Measurements from ENCODE around the gene CTIF. TPM values are rescaled to one million over a fixed set of nuclear protein-coding genes. Genes with fewer than 3 reads are reported as not detected.

Gene CTIF
- total RNA-seq, 1 donor from 2014 or later, result 35.1 TPM

GRCh38 chr18:48754993-48755473 is 216.2 kb downstream of the CTIF start:
- H3K27ac ChIP-seq, result no peak overlapping the region
- DNase-seq (ENCODE audit: extremely low spot score in 2 of 2), result no peak
- no peaks in the 10 kb centered on the region for H3K9me3 ChIP-seq
- TF ChIP-seq POLR2AphosphoS5 (IDR thresholded peaks at IDR 0.05; ENCODE audit: insufficient read depth in 1 of 2, low read depth in 1 of 2) (no peak), POLR2A (IDR thresholded peaks at IDR 0.05) (no peak), CTCF (IDR thresholded peaks at IDR 0.05) (no peak)
- H3K4me1 ChIP-seq, result peaks cover 10% of the 10 kb centered on the region
- H3K4me3 ChIP-seq, result no peak overlapping the region
- intact Hi-C loops (cut with DNase I), result no loop called here
- H3K27me3 ChIP-seq, result no peaks in the 10 kb centered on the region
- peaks cover 0 to 13% of the 10 kb centered on the region in 2 donors for H3K36me3 ChIP-seq

DNA sequence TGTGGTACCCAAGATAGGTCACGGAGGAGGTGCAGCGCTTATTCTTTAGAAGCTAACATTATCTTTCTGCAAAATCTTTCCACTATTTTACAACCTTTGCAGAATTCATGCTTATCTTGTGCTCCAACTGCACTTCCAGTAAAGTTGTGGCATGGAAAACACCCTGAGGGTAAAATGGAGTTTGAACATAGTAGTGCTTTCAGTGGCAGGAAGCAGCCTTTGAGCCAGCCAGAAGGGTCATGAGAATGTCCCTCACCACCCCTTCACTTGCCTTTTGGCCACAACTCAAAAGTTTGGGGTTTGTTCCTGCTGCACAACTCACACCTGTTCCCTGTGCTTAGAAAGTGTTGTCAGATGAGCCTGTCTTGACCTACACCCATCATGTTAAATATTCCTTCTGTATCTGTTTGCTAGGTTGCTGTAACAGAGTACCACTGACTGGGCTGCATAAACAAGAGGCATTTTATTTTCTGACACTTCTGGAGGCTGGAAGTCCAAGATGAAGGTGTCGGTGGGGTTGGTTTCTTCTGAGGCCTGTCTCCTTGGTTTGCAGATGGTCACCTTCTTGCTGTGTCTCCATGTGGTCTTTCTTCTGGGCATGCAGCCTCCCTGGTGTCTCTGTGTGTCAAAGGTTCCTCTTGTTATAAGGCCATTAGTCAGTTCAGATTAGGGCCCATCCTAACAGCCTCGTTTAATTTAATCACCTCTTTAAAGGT is 217.8 kb downstream of the CTIF start:
- DNase-seq (ENCODE audit: extremely low spot score in 2 of 2), result no peak
- no peak overlapping the region for H3K4me3 ChIP-seq
- intact Hi-C loops (cut with DNase I), result no loop called here
- H3K4me1 ChIP-seq, result no peaks in the 10 kb centered on the region
- H3K27me3 ChIP-seq, result no peaks in the 10 kb centered on the region
- no peaks in the 10 kb centered on the region for H3K9me3 ChIP-seq
- TF ChIP-seq POLR2AphosphoS5 (IDR thresholded peaks at IDR 0.05; ENCODE audit: insufficient read depth in 1 of 2, low read depth in 1 of 2) (no peak), POLR2A (IDR thresholded peaks at IDR 0.05) (no peak), CTCF (IDR thresholded peaks at IDR 0.05) (no peak)
- H3K36me3 ChIP-seq, result peaks cover 0 to 21% of the 10 kb centered on the region in 2 donors
- H3K27ac ChIP-seq, result no peak overlapping the region

GRCh38 chr18:48757367-48757766 is 218.5 kb downstream of the CTIF start:
- no peak overlapping the region for H3K27ac ChIP-seq
- no peak for TF ChIP-seq POLR2A (IDR thresholded peaks at IDR 0.05)
- TF ChIP-seq POLR2AphosphoS5 (IDR thresholded peaks at IDR 0.05; ENCODE audit: insufficient read depth in 1 of 2, low read depth in 1 of 2), result no peak
- TF ChIP-seq CTCF (IDR thresholded peaks at IDR 0.05), result no peak
- peaks cover 0 to 26% of the 10 kb centered on the region in 2 donors for H3K36me3 ChIP-seq
- no peak for DNase-seq (ENCODE audit: extremely low spot score in 2 of 2)
- no peaks in the 10 kb centered on the region for H3K9me3 ChIP-seq
- no peak overlapping the region for H3K4me3 ChIP-seq
- no peaks in the 10 kb centered on the region for H3K4me1 ChIP-seq
- no peaks in the 10 kb centered on the region for H3K27me3 ChIP-seq
- intact Hi-C loops (cut with DNase I), result no loop called here

- DNase-seq (ENCODE audit: extremely low spot score in 2 of 2), result no peak
- no peaks in the 10 kb centered on the region for H3K4me1 ChIP-seq
- H3K27ac ChIP-seq, result no peak overlapping the region
- no peaks in the 10 kb centered on the region for H3K9me3 ChIP-seq
- intact Hi-C loops (cut with DNase I), result no loop called here
- H3K27me3 ChIP-seq, result no peaks in the 10 kb centered on the region
- peaks cover 0 to 26% of the 10 kb centered on the region in 2 donors for H3K36me3 ChIP-seq
- TF ChIP-seq CTCF (IDR thresholded peaks at IDR 0.05) (no peak), POLR2AphosphoS5 (IDR thresholded peaks at IDR 0.05; ENCODE audit: insufficient read depth in 1 of 2, low read depth in 1 of 2) (no peak), POLR2A (IDR thresholded peaks at IDR 0.05) (no peak)
- no peak overlapping the region for H3K4me3 ChIP-seq
These were observed 219.1 kb downstream of the CTIF start for GRCh38 chr18:48757906-48758305.

- Histone ChIP-seq H3K36me3 (peaks cover 0 to 26% of the 10 kb centered on the region in 2 donors), H3K4me3 (no peak overlapping the region), H3K9me3 (no peaks in the 10 kb centered on the region), H3K27me3 (no peaks in the 10 kb centered on the region), H3K27ac (no peak overlapping the region), H3K4me1 (no peaks in the 10 kb centered on the region)
- TF ChIP-seq POLR2AphosphoS5 (IDR thresholded peaks at IDR 0.05; ENCODE audit: insufficient read depth in 1 of 2, low read depth in 1 of 2) (no peak), CTCF (IDR thresholded peaks at IDR 0.05) (no peak), POLR2A (IDR thresholded peaks at IDR 0.05) (no peak)
- intact Hi-C loops (cut with DNase I), result no loop called here
- no peak for DNase-seq (ENCODE audit: extremely low spot score in 2 of 2)
These were observed 222.8 kb downstream of the CTIF start for GRCh38 chr18:48761582-48761981.
